Panc1 (cell line): Measurements from ENCODE around the gene SLC37A1. TPM values are rescaled to one million over a fixed set of nuclear protein-coding genes. Genes with fewer than 3 reads are reported as not detected.

Source experiments
- ATAC-seq: fragments of 200-7000 bp; cut with Tn5 transposase; 2 replicates; pipeline ENCODE4 v1.9.1; 2020; ENCODE audit warnings: mild to moderate bottlenecking, moderate library complexity
- BruUV-seq: library from RNA; stranded (reverse); fragments of 400-500 nt; replicated peaks from 2 replicates; lab custom pipeline; 2021; lab: Mats Ljungman, UMichigan
- CTCF ChIA-PET: fragments of 300-600 bp; sonication (Branson Sonifier 250); formaldehyde crosslinking; loops from one replicate; lab custom pipeline; 2022; ENCODE audit warnings: antibody characterized with exemption; lab: Charles Lee
- POLR2A ChIA-PET: fragments of 300-600 bp; sonication (Branson Sonifier 250); formaldehyde crosslinking; loops from one replicate; lab custom pipeline; 2022; ENCODE audit warnings: antibody characterized with exemption; lab: Charles Lee
- DNase-seq: peaks from one replicate; pipeline ENCODE4 v3.0.0-alpha.2; 2010; ENCODE audit warnings: low read depth, low spot score
- H3K27ac ChIP-seq: 2 replicates; pipeline ENCODE4 v1.5.1; 2011; ENCODE audit warnings: mild to moderate bottlenecking, low read length, inconsistent platforms
- H3K27me3 ChIP-seq: fragments of 200-500 bp; sonication (Bioruptor generic); 2 replicates; pipeline ENCODE4 v1.6.0; 2014; ENCODE audit warnings: low read length, inconsistent platforms; ENCODE audit not compliant: control insufficient read depth, insufficient read depth
- H3K36me3 ChIP-seq: fragments of 200-500 bp; sonication (Bioruptor generic); 2 replicates; pipeline ENCODE4 v1.5.1; 2014; ENCODE audit warnings: inconsistent platforms, mild to moderate bottlenecking, low read length, moderate library complexity; ENCODE audit not compliant: control insufficient read depth, insufficient read depth
- H3K4me1 ChIP-seq: 2 replicates; pipeline ENCODE4 v1.5.1; 2011; ENCODE audit warnings: inconsistent platforms, mild to moderate bottlenecking, low read length, moderate library complexity; ENCODE audit not compliant: control insufficient read depth, insufficient read depth
- H3K4me3 ChIP-seq, 2 experiments: 2 replicates each; pipeline ENCODE4 v1.5.1; 2011 to 2012; ENCODE audit warnings: low read depth in 2 of 2, low read length in 2 of 2, mild to moderate bottlenecking in 2 of 2, inconsistent platforms in 1 of 2, moderate library complexity in 1 of 2
- H3K9me3 ChIP-seq: fragments of 200-500 bp; sonication (Bioruptor generic); 2 replicates; pipeline ENCODE4 v1.5.1; 2014; ENCODE audit warnings: low read depth, mild to moderate bottlenecking, inconsistent platforms, low read length, moderate library complexity; ENCODE audit not compliant: control insufficient read depth, insufficient read depth
- POLR2AphosphoS5 ChIP-seq: IDR thresholded peaks from 2 replicates; pipeline ENCODE4 v1.6.1; 2012; ENCODE audit warnings: mild to moderate bottlenecking, low read depth, low read length, moderate library complexity
- SIN3A ChIP-seq: IDR thresholded peaks from 2 replicates; pipeline ENCODE4 v1.6.1; 2012; ENCODE audit warnings: low read depth, mild to moderate bottlenecking, low read length, moderate library complexity, borderline replicate concordance; ENCODE audit not compliant: insufficient read depth
- TCF7L2 ChIP-seq: IDR thresholded peaks from 2 replicates; pipeline ENCODE4 v1.6.1; 2011; ENCODE audit warnings: mild to moderate bottlenecking, low read depth, low read length, inconsistent platforms
- in situ Hi-C: cut with HindIII; loops from 2 replicates; pipeline ENCODE4 v1.10.0; 2016; ENCODE audit warnings: low sequenced_read_pairs, low pct_unique_long_range_greater_than_20kb
- intact Hi-C: fragments of 100-400 bp; cut with micrococcal nuclease; formaldehyde crosslinking; loops from one replicate; pipeline ENCODE4 v1.10.0; 2022; ENCODE audit not compliant: unreplicated experiment
- total RNA-seq: library from RNA; stranded (reverse); gene quantifications from one replicate; pipeline ENCODE4 v1.2.1, GENCODE V29; 2021; ENCODE audit not compliant: unreplicated experiment
- TF ChIP-seq, protein P1 (sequence below), 2 experiments: IDR thresholded peaks; 2 replicates each; pipeline ENCODE4 v1.6.1; 2011 to 2012; ENCODE audit warnings: low read depth in 2 of 2, control low read depth in 1 of 2, low read length in 1 of 2, mild to moderate bottlenecking in 1 of 2, moderate library complexity in 1 of 2; ENCODE audit not compliant: insufficient read depth in 1 of 2
- TF ChIP-seq, protein P2 (sequence below): fragments of 450-650 bp; IDR thresholded peaks from 2 replicates; pipeline ENCODE4 v1.5.1; 2017; ENCODE audit warnings: mild to moderate bottlenecking

The SLC37A1 gene
- total RNA-seq, 1 experiment from 2014 or later, result 7.7 TPM

DNA sequence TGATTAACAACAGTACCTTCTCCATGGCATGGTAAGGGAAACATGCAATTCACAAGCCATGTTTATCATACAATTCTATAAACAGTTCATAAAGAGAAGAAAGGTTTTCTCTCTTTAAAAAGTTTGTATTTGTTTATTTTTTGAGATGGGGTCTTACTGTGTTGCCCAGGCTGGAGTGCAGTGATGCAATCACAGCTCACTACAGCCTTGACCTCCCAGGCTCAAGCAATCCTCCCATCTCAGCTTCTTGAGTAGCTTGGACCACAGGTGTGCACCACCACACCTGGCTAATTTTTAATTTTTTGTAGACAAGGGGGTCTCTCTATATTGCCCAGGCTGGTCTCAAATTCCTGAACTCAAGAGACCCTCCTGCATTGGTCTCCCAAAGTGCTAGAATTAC lies 28.0 kb downstream of the SLC37A1 start:
- TF ChIP-seq TCF7L2 (no peak), SIN3A (no peak), POLR2AphosphoS5 (no peak)
- TF ChIP-seq, protein P1, sequence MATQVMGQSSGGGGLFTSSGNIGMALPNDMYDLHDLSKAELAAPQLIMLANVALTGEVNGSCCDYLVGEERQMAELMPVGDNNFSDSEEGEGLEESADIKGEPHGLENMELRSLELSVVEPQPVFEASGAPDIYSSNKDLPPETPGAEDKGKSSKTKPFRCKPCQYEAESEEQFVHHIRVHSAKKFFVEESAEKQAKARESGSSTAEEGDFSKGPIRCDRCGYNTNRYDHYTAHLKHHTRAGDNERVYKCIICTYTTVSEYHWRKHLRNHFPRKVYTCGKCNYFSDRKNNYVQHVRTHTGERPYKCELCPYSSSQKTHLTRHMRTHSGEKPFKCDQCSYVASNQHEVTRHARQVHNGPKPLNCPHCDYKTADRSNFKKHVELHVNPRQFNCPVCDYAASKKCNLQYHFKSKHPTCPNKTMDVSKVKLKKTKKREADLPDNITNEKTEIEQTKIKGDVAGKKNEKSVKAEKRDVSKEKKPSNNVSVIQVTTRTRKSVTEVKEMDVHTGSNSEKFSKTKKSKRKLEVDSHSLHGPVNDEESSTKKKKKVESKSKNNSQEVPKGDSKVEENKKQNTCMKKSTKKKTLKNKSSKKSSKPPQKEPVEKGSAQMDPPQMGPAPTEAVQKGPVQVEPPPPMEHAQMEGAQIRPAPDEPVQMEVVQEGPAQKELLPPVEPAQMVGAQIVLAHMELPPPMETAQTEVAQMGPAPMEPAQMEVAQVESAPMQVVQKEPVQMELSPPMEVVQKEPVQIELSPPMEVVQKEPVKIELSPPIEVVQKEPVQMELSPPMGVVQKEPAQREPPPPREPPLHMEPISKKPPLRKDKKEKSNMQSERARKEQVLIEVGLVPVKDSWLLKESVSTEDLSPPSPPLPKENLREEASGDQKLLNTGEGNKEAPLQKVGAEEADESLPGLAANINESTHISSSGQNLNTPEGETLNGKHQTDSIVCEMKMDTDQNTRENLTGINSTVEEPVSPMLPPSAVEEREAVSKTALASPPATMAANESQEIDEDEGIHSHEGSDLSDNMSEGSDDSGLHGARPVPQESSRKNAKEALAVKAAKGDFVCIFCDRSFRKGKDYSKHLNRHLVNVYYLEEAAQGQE (IDR thresholded peaks at IDR 0.05; ENCODE audit: insufficient read depth in 1 of 2, low read depth in 2 of 2, low read length in 1 of 2), result no peak
- TF ChIP-seq, protein P2, sequence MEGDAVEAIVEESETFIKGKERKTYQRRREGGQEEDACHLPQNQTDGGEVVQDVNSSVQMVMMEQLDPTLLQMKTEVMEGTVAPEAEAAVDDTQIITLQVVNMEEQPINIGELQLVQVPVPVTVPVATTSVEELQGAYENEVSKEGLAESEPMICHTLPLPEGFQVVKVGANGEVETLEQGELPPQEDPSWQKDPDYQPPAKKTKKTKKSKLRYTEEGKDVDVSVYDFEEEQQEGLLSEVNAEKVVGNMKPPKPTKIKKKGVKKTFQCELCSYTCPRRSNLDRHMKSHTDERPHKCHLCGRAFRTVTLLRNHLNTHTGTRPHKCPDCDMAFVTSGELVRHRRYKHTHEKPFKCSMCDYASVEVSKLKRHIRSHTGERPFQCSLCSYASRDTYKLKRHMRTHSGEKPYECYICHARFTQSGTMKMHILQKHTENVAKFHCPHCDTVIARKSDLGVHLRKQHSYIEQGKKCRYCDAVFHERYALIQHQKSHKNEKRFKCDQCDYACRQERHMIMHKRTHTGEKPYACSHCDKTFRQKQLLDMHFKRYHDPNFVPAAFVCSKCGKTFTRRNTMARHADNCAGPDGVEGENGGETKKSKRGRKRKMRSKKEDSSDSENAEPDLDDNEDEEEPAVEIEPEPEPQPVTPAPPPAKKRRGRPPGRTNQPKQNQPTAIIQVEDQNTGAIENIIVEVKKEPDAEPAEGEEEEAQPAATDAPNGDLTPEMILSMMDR, result no peak
- no TSS peak for BruUV-seq
- ATAC-seq (no peak), DNase-seq (no peak)
- no peaks in the 10 kb centered on the region for H3K9me3 ChIP-seq
- no peaks in the 10 kb centered on the region for H3K36me3 ChIP-seq
- no peak overlapping the region for H3K4me3 ChIP-seq
- no peak overlapping the region for H3K27ac ChIP-seq
- intact Hi-C loops (no loop called here), in situ Hi-C loops (no loop called here)
- ChIA-PET CTCF (no interaction called here), POLR2A (no interaction called here)
- H3K4me1 ChIP-seq, result no peaks in the 10 kb centered on the region
- H3K27me3 ChIP-seq, result no peaks in the 10 kb centered on the region

DNA sequence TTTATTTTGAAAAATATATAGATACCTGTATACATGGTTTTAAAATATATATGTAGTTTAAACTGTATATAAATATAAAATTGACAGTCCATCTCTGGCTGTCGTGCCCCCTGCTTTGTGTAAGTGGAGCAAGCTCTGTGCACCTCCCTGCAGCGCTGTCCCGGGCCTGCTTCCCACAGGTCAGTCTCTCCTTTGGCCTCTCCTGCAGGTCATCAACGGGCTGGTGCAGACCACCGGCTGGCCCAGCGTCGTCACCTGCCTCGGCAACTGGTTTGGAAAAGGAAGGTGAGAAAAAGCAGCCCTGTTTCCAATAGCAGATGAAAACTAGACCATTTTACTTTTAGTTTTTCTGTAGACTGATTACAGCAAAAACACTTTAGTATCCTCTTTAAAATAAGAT lies 28.5 kb downstream of the SLC37A1 start:
- CTCF ChIA-PET, result no interaction called here
- BruUV-seq, result no TSS peak
- no peak for ATAC-seq

More for the DNA sequence above, 28.5 kb downstream of the SLC37A1 start:
- Histone ChIP-seq H3K4me1 (no peaks in the 10 kb centered on the region), H3K9me3 (no peaks in the 10 kb centered on the region), H3K36me3 (no peaks in the 10 kb centered on the region), H3K27ac (no peak overlapping the region), H3K27me3 (no peaks in the 10 kb centered on the region), H3K4me3 (no peak overlapping the region)
- TF ChIP-seq SIN3A (no peak), POLR2AphosphoS5 (no peak), TCF7L2 (no peak)
- TF ChIP-seq, protein P1 (IDR thresholded peaks at IDR 0.05; ENCODE audit: insufficient read depth in 1 of 2, low read depth in 2 of 2, low read length in 1 of 2), result no peak
- TF ChIP-seq, protein P2, result no peak
- POLR2A ChIA-PET, result no interaction called here
- no peak for DNase-seq
- in situ Hi-C loops (no loop called here), intact Hi-C loops (no loop called here)
